HG03025 (cell line): ENCODE measurements around the gene OR51S1.
A peak's percentile ranks its signal among the peaks of the same experiment; 100 is the strongest.
"Not testable (repeated sequence)": the region's sequence is repeated elsewhere in the genome, so short reads cannot be mapped to it uniquely, and the experiment has no call there.

Experiments
- ATAC-seq: cut with Tn5 transposase; IDR thresholded peaks from one replicate; pipeline ENCODE4 v1.9.1; 2021; ENCODE audit warnings: mild to moderate bottlenecking, moderate library complexity; ENCODE audit not compliant: unreplicated experiment, low FRiP score

OR51S1 gene, protein sequence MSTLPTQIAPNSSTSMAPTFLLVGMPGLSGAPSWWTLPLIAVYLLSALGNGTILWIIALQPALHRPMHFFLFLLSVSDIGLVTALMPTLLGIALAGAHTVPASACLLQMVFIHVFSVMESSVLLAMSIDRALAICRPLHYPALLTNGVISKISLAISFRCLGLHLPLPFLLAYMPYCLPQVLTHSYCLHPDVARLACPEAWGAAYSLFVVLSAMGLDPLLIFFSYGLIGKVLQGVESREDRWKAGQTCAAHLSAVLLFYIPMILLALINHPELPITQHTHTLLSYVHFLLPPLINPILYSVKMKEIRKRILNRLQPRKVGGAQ

DNA sequence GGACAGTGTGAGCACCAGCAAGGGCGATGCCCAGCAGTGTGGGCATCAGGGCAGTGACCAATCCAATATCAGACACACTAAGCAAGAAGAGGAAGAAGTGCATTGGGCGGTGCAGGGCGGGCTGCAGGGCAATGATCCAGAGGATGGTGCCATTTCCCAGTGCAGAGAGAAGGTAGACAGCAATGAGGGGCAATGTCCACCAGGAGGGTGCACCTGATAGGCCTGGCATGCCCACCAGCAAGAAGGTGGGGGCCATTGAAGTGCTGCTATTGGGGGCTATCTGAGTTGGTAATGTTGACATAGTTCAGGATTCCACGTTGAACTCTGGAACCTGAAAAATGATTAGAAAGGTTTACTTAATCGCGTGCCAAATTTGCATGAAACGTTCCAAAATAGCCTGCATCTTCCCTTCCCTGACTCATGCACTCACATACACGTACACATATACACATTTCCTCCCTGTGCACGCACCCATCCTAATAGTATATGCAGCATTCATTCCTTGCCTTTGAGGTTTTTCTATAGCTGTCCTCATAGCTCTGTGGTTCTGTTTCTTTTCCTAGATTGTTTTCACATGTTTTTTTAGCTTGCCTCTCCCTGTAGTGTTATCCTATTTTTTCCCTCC is at the start of gene OR51S1:
TSS of gene OR51S1 (minus strand) at position 301 of the 625 bp plus-strand sequence. CDS start at position 301, 0 bp downstream.
- no peak for ATAC-seq

DNA sequence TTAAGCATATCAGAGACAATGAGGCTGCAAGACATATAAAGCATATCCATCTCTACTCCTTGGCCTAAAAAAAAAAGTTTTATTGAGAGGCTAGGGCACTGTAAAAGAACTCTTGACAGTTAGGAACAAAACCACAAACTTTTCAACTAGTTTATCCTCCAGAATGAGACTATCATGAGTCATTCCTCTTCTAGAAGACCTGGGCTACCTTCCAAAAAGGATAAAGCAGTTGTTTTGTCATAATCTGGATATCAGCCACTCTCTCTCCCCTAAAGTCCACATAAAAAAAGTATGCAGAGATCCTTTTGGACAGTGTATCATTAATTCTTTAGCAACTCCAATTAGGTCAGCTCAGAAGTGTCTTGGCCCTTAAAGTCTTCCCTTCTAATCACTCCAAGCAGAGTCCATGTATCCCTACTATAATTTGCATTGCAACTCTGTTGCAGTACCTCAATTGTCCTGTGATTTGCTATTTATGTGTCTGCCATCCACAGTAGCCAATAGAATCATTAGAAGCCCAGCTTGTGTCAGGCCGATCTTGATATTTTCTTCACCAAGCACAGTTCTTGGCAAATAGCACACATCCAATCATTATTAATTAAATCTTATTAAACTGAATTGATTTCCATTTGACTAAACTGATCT is 43.1 kb upstream of the OR51S1 start:
- ATAC-seq = no peak

DNA sequence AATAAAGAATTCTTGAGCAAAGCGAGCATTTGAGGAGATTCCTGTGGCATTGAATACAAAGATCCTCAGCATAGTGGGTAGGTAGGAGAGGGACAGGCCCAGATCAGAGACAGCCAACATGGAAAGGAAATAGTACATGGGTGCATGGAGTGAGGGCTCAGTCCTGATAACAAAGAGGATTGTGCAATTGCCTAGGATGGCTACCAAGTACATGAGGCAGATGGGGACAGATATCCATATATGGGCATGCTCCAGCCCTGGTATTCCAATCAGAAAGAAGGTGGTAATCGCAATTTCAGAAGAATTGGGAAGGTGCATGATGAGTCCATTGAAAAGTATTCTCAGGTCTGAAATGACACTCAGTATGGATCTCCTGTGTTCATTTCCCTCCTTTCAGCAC is 41.3 kb upstream of the OR51S1 start:
- no peak for ATAC-seq

DNA sequence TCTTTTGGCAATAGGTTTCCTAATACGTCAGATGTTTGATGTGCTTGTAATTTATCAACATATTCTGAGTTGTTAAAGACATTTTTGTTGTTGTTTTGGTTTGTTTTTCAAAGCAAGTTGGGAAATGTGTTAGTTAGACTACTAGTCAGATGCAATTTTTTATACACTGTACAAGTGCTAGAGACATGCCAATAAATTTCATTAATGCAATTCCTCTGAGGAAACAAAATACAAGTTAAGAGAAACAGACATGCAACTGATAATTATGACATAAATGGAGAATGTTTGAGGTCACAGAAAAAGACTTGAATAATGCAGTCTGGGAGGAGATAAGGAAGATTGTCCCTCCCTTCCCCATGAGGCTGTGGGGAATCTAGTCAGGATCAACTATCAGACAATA is 38.6 kb upstream of the OR51S1 start:
- ATAC-seq = no peak

DNA sequence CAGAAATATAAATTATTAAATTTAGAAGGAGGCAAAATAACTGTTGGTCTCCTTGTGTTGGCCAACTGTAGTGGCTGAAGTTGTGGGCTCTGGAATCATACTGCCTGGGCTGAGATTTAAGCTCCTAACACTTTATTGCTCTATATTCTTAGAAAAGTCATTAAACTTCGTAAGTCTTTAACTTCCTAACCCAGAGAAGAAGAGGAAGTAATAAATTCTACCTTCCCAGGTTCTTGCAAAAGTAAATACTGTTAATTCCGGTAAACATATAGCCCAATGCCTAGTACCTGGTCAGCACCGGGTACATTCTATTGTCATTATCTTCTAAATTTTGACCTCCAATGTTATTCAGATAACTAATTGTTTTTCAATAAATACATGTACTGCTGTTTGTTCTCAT is 37.2 kb upstream of the OR51S1 start:
- no peak for ATAC-seq

DNA sequence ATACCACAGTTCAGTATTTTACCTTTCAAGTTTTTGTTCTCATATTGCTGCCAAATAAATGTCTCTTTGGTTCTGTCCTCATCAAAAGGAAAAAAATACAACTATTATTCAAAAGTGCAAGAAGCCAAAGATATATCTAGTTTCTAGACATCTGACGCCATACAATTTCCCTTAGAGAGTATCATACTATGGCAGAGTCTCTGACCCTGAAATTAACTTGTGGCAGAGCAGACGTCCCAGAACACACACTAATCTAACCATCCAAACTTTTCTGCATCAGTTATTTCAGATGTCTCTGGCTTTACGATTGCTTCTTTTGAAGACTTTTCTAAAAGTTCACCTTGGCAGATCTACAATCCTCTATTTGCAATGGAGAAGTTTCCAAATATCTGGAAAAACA is 35.4 kb upstream of the OR51S1 start:
- ATAC-seq = no peak

DNA sequence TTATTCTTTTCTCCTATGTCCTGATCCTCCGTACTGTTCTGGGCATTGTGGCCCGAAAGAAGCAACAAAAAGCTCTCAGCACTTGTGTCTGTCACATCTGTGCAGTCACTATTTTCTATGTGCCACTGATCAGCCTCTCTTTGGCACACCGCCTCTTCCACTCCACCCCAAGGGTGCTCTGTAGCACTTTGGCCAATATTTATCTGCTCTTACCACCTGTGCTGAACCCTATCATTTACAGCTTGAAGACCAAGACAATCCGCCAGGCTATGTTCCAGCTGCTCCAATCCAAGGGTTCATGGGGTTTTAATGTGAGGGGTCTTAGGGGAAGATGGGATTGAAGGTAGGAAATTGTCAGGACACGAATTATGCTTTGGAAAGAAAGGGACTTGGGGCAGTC is 33.5 kb upstream of the OR51S1 start:
- ATAC-seq = no peak

DNA sequence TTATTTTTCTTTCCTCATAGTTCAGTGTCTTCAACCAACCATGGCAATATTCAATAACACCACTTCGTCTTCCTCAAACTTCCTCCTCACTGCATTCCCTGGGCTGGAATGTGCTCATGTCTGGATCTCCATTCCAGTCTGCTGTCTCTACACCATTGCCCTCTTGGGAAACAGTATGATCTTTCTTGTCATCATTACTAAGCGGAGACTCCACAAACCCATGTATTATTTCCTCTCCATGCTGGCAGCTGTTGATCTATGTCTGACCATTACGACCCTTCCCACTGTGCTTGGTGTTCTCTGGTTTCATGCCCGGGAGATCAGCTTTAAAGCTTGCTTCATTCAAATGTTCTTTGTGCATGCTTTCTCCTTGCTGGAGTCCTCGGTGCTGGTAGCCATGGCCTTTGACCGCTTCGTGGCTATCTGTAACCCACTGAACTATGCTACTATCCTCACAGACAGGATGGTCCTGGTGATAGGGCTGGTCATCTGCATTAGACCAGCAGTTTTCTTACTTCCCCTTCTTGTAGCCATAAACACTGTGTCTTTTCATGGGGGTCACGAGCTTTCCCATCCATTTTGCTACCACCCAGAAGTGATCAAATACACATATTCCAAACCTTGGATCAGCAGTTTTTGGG is 33.0 kb upstream of the OR51S1 start, which contains the start of gene OR51T1:
TSS of gene OR51T1 (plus strand) at position 41 of the 641 bp plus-strand sequence. CDS start at position 41, 0 bp downstream.
- no peak for ATAC-seq

DNA sequence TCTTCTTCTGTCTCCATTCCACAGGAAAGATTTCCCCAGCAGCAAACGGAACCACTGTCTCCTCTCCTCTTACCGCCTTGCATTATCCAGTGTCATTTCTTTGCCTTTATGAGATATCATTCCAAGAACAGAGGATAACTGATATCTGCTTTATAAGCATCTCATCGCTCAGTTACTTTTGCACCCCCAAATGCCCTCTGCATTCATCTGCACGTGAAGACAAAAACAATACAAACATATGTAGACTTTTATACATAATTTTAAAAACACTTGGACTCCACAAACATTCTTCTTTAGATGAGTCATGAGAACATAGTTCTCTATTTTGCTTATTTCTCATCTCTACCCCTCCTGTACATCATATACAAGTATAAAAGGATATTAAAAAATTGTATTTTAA is 32.2 kb upstream of the OR51S1 start:
- ATAC-seq = no peak

DNA sequence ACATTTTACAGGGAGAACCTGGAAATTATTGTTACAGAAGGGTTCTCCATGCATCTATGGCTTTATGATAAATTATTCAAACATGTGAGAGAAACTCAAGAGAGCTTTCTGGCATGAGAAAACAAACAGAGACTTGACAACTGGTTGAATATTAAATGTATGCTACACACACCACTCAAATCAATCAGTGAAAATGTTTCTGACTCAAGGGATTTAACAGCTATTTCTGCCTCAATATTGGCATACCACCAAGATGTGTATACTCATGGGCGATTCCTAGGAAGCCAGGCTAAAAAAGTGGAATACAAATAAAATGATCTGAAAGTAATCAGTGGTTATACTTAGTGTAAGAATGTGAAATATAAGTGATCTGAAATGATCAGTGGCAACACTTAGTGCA is 16.8 kb upstream of the OR51S1 start:
- ATAC-seq = no peak

DNA sequence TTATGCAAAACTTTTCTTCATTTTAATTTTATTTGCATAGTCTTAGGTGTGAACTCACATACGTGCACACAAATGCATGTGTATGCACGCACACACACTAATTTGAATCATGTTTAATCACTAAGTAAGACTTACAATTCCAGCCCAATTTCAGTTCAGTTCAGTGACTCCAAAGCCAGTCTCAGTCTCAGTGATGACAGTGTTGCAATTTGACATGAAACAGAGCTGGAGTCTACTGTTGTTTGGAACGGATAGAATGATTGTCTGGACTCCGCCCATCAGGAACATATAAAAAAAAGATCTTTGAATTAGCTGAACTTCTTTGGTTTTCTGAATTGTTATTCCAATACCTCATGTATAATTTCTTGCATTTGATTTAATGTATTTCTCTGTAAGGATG is 14.9 kb upstream of the OR51S1 start:
- no peak for ATAC-seq

DNA sequence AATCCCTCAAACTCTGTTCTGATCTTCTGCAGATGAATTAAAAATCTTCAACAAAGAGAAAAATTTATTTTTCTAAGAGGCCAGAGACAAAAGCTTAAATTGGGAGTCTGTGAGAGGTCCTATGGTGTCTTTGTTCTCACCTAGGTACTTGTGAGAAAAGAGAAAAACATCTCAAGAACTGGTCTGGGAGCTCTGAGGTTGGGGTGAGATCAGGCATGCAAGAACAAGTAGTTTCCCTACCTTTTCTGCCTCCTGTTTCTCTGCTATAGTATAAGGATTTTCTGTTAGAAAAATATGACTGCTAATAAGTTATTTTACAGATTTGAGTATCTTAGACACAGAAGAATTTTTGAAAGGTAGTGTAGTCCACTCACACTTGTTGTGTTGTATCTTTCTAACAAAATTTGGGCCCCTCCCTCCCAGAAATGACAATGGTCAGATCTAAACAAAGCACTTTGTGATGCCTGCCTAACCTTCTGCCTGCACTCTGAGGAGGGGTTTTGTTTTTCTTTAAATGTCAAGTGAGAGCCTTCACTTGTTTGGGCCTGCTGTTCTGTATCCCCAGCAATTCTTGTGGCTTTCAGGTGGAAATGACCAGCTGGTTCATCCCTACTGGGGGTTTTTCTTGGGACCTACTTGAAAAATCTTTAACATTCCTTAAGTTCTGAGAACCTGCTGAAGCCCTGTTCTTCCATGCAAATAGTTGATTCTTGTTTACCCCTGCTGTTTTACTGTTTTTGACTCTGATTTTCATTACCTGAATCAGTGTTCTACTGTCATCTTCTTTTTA is 13.6 kb upstream of the OR51S1 start:
- no peak for ATAC-seq

DNA sequence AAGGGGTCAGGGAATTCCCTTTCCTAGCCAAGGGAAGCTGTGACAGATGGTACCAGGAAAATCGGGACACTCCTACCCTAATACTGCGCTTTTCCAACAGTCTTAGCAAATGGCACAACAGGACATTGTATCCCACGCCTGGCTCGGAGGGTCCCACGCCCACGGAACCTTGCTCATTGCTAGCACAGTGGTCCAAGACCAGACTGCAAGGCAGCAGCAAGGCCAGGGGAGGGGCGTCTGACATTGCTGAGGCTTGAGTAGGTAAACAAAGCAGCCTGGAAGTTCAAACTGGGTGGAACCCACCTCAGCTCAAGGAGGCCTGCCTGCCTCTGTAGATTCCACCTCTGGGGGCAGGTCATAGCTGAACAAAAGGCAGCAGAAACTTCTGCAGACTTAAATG is 5.3 kb upstream of the OR51S1 start:
- not testable (repeated sequence) for ATAC-seq

DNA sequence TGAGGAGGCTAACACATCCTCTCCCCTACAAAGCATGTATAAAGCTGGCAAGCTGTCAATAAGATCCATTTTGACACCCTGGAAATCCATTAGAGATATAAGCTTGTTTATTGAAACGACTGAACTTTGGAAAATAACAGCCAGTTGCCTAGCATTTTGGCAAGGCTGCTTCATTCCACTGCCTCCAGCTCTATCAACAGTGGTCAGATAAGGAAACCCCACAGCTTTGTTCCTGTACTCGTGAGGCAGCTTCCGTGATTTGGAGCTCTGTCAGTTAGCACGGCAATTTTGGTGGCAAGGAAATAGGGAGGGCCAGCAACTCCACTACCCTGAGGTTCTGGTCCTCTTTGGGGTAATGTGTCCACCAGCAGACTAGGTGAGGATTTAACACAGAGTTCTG is 2.0 kb upstream of the OR51S1 start:
- no peak for ATAC-seq

DNA sequence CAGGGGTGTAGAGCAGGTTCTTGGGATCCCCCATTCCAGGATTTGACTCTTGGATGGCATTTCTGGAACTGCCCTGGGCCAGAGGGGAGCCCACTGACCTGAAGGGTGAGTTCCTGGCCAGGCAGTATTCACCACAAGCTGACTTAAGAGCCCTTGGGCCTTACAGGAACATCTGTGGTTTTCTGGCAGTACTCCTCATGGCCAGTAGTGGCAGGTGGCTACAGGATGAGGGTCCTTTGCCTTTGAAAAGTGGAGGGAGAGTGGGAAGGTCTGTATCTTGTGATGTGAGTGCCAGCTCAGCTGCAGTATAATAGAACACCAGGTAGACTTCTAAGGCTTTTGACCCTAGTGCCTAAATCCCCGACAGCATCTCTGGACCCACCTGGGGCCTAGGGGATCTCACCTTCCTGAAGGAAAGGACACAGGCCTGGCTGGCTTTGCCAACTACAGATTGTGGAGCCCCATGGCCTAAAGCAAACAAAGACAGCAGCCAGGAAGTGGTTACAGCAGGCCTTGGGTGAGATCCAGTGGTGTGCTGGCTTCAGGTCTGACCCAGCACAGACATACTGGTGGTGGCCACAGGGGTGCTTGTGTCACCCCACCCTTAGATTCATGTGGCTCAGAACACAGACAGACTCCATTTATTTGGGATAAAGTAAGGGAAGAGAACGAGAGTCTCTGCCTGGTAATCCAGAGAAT is 9.0 kb downstream of the OR51S1 start:
- no peak for ATAC-seq

DNA sequence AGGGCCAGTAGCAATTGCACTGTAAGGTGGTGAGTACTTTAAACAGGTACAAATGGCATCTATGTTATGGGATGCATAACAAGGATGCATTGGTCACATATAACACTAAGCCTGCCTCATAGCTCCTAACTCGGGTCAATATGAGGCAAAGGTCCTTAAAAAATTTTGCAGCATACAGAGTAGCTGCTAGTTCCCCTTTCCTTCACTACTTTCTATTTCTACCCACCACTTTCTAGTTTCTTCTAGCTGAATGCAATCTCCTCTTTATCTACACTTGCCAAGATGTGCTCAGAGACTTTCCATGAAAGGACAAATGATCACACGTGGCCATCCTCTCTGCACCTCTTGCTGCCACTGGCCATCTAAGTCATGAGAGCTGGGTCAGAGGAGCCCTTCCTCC is 18.1 kb downstream of the OR51S1 start:
- ATAC-seq = peak; percentile 70

DNA sequence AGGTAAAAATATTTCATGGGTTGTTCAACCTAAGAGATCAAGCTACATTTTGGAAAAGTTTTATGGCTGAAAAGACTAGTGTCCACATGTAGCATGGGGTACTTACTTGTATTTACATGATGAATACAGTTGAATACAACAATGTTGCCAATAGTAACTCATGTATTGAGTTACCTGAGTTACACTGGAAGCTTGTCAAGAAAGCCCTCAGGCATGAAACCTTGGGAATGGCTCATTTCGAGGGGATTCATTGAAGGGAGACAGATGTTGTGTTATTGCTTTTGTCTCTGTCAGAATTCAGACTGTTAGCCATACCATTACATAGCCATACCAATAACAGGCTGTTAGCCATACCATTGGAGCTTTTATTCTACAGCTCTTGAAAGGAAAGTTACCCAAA is 18.7 kb downstream of the OR51S1 start:
- ATAC-seq = no peak

DNA sequence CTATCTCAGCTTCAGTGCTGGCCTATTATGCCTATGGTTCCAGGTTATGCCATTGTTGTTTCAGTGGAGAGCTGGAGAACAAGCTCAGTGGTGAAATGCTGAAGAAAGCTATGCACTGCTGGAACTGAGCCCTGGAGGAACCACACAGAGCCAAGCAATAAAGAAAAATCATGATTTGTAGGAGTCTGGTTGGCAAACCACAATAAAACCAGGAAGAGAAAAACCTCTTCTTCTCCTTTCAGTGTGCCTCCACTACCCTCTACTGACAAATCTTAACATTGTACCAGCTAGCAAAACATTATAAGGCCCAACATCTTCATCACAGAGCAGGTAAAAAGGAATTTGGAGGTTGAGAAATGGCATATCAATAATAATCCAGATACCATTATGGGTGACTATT is 22.6 kb downstream of the OR51S1 start:
- ATAC-seq = no peak

DNA sequence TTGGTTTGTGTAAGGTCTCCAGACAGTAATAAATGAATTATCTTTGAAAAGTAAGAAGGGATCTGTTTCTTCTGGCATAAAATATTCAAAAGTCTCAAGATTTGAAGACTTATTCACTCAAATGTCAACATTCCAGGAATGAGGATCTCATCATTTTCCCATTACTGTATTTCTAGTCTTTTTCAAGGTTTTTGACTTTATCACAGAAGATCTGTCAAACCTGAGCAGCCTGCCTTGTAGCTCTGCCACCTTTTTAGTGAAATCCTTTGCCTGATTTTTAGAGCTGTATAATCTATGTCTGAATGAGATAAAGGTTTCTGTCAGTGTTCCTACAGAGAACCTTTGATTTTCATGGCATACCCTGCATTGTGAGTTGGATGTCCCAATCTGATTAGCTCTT is 23.9 kb downstream of the OR51S1 start:
- no peak for ATAC-seq

DNA sequence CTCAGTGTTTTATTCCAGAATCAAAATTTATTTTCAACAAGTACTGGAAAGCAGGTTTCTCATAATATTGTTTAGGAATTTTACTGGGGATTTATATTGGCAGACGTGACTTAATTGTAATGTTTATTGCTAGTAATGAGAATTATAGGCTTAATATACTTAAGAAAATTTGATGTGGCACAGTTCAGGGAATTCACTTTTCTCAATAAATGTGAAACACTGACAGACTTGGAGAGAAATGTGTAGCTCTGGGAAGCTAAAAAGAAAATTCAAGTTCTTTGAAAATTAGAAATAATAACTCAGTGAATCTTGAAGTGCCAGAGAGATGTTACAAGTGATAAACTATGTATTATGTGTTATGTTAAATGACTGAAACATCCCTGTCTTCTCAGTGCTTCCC is 28.0 kb downstream of the OR51S1 start, which contains the start of gene OR51F2:
TSS of gene OR51F2 (plus strand) at position 301 of the 400 bp plus-strand sequence. CDS start 101 bp downstream, outside the sequence.
- no peak for ATAC-seq
